ENCODE data around the gene MAGI1.

- TF ChIP-seq POLR2A (IDR thresholded peaks at IDR 0.05) (no peak), CTCF (IDR thresholded peaks at IDR 0.05) (no peak)
Measured at GRCh38 chr3:65672061-65672460, 366.7 kb downstream of the MAGI1 start.

All from breast epithelium (tissue), 3 donors.